Activated CD8-positive, alpha-beta memory T cell treated with anti-CD3 and anti-CD28 coated beads for 36 hours (primary cell): Measurements from ENCODE around the gene FAM181A. TPM values are rescaled to one million over a fixed set of nuclear protein-coding genes. Genes with fewer than 3 reads are reported as not detected.

ENCODE experiments used
- CTCF ChIA-PET: fragments of 350-600 bp; sonication (Branson Sonifier 250); formaldehyde crosslinking; loops from one replicate; lab custom pipeline; 2021; ENCODE audit warnings: antibody characterized with exemption; lab: Charles Lee
- POLR2A ChIA-PET: fragments of 350-600 bp; sonication (Branson Sonifier 250); formaldehyde crosslinking; loops from one replicate; lab custom pipeline; 2021; ENCODE audit warnings: antibody characterized with exemption; lab: Charles Lee
- total RNA-seq, 2 experiments: library from RNA; stranded (reverse); gene quantifications; one replicate each; pipeline ENCODE4 v1.2.3, GENCODE V29; 2021

The FAM181A gene
- total RNA-seq, 2 experiments from 2014 or later, result not detected

- CTCF ChIA-PET, result no interaction called here
- POLR2A ChIA-PET, result no interaction called here
These were observed 25.3 kb upstream of the FAM181A start for GRCh38 chr14:93901813-93902212.

- CTCF ChIA-PET, result no interaction called here
- POLR2A ChIA-PET, result no interaction called here
These were observed 24.4 kb upstream of the FAM181A start for GRCh38 chr14:93902619-93903307.

- ChIA-PET CTCF (no interaction called here), POLR2A (no interaction called here)
These were observed 23.6 kb upstream of the FAM181A start for GRCh38 chr14:93903342-93904184.

- ChIA-PET CTCF (interaction anchor here (0.8 to 1.3 kb wide), 2 partner anchors 13 to 131 kb away, joined by 3 to 7 read pairs; no protein-coding TSS in a partner anchor), POLR2A (no interaction called here)
These were observed 21.5 kb upstream of the FAM181A start for GRCh38 chr14:93905623-93906022.

GRCh38 chr14:93906341-93907329 lies 20.5 kb upstream of the FAM181A start:
- ChIA-PET CTCF (interaction anchor here (0.8 to 1.4 kb wide), 4 partner anchors 9 to 252 kb away, joined by 3 to 4 read pairs (median 4); no protein-coding TSS in a partner anchor), POLR2A (no interaction called here)

- CTCF ChIA-PET, result interaction anchor here (1.2 kb wide), 1 partner anchor 14 kb away, joined by 3 read pairs; no protein-coding TSS in a partner anchor
- POLR2A ChIA-PET, result no interaction called here
These were observed 17.6 kb upstream of the FAM181A start for GRCh38 chr14:93909429-93910128.

- ChIA-PET CTCF (no interaction called here), POLR2A (no interaction called here)
These were observed 15.0 kb upstream of the FAM181A start for GRCh38 chr14:93911975-93912615.

GRCh38 chr14:93912782-93913181 lies 14.4 kb upstream of the FAM181A start:
- POLR2A ChIA-PET, result no interaction called here
- CTCF ChIA-PET, result no interaction called here

GRCh38 chr14:93914278-93914677 lies 12.9 kb upstream of the FAM181A start:
- POLR2A ChIA-PET, result no interaction called here
- CTCF ChIA-PET, result no interaction called here

- ChIA-PET CTCF (interaction anchor here (1.2 kb wide), 1 partner anchor 8 kb away, joined by 4 read pairs; no protein-coding TSS in a partner anchor), POLR2A (no interaction called here)
These were observed 12.0 kb upstream of the FAM181A start for GRCh38 chr14:93915070-93915705.

GRCh38 chr14:93915800-93916199 lies 11.3 kb upstream of the FAM181A start:
- POLR2A ChIA-PET, result no interaction called here

GRCh38 chr14:93916498-93916897 lies 10.6 kb upstream of the FAM181A start:
- ChIA-PET CTCF (no interaction called here), POLR2A (no interaction called here)

More at GRCh38 chr14:93915800-93916199, 11.3 kb upstream of the FAM181A start:
- CTCF ChIA-PET, result interaction anchor here (1.2 kb wide), 1 partner anchor 9 kb away, joined by 4 read pairs; no protein-coding TSS in a partner anchor

GRCh38 chr14:93917141-93917540 lies 10.0 kb upstream of the FAM181A start:
- ChIA-PET CTCF (no interaction called here), POLR2A (no interaction called here)

GRCh38 chr14:93921001-93921806 lies 5.9 kb upstream of the FAM181A start:
- POLR2A ChIA-PET, result no interaction called here
- CTCF ChIA-PET, result no interaction called here

GRCh38 chr14:93923626-93924025 lies 3.5 kb upstream of the FAM181A start:
- POLR2A ChIA-PET, result interaction anchor here (0.6 kb wide), 1 partner anchor 857 kb away, joined by 3 read pairs; no protein-coding TSS in a partner anchor
- CTCF ChIA-PET, result no interaction called here

GRCh38 chr14:93924592-93925355 lies 2.4 kb upstream of the FAM181A start:
- POLR2A ChIA-PET, result no interaction called here
- CTCF ChIA-PET, result interaction anchor here (0.9 kb wide), 1 partner anchor 70 kb away, joined by 3 read pairs; no protein-coding TSS in a partner anchor
